Measurements from ENCODE around the gene RERE.

Gene RERE

GRCh38 chr1:8552820-8553397 lies 264.5 kb downstream of the RERE start:
- no peak for TF ChIP-seq ZFX (IDR thresholded peaks at IDR 0.05)
- no peak for TF ChIP-seq CTCF (conservative IDR thresholded peaks at IDR 0.05)
- no peak overlapping the region for H3K27ac ChIP-seq

- no peak overlapping the region for H3K27ac ChIP-seq
- TF ChIP-seq CTCF (conservative IDR thresholded peaks at IDR 0.05): no peak
- TF ChIP-seq ZFX (IDR thresholded peaks at IDR 0.05): no peak
Measured at GRCh38 chr1:8551613-8552489, 265.6 kb downstream of the RERE start.

GRCh38 chr1:8551057-8551456 lies 266.4 kb downstream of the RERE start:
- no peak overlapping the region for H3K27ac ChIP-seq
- TF ChIP-seq ZFX (IDR thresholded peaks at IDR 0.05): no peak
- TF ChIP-seq CTCF (conservative IDR thresholded peaks at IDR 0.05): no peak

GRCh38 chr1:8547791-8548190 lies 269.6 kb downstream of the RERE start:
- no peak overlapping the region for H3K27ac ChIP-seq
- TF ChIP-seq CTCF (conservative IDR thresholded peaks at IDR 0.05): no peak
- TF ChIP-seq ZFX (IDR thresholded peaks at IDR 0.05): no peak

GRCh38 chr1:8545078-8545477 lies 272.4 kb downstream of the RERE start:
- TF ChIP-seq ZFX (IDR thresholded peaks at IDR 0.05): no peak
- no peak for TF ChIP-seq CTCF (conservative IDR thresholded peaks at IDR 0.05)
- H3K27ac ChIP-seq: no peak overlapping the region

- H3K27ac ChIP-seq: no peak overlapping the region
- TF ChIP-seq ZFX (IDR thresholded peaks at IDR 0.05) (no peak), CTCF (conservative IDR thresholded peaks at IDR 0.05) (no peak)
Measured at GRCh38 chr1:8544644-8545043, 272.8 kb downstream of the RERE start.

- no peak overlapping the region for H3K27ac ChIP-seq
- TF ChIP-seq CTCF (conservative IDR thresholded peaks at IDR 0.05) (no peak), ZFX (IDR thresholded peaks at IDR 0.05) (no peak)
Measured at GRCh38 chr1:8543965-8544364, 273.5 kb downstream of the RERE start.

Measured in C4-2B (cell line).